WTC11 (cell line): ENCODE measurements around the gene HECTD4. TPM values are rescaled to one million over a fixed set of nuclear protein-coding genes. Genes with fewer than 3 reads are reported as not detected.
"Not testable (repeated sequence)": the region's sequence is repeated elsewhere in the genome, so short reads cannot be mapped to it uniquely, and the experiment has no call there.

Experiments
- ATAC-seq: fragments of 200-7000 bp; cut with Tn5 transposase; 2 replicates; pipeline ENCODE4 v1.10.0; 2021; ENCODE audit warnings: mild to moderate bottlenecking, moderate library complexity
- CTCF ChIA-PET: fragments of 300-600 bp; sonication (Branson Sonifier 250); formaldehyde crosslinking; loops from one replicate; lab custom pipeline; 2021; ENCODE audit warnings: antibody characterized with exemption; lab: Charles Lee
- POLR2A ChIA-PET: fragments of 350-600 bp; sonication (Branson Sonifier 250); formaldehyde crosslinking; loops from one replicate; lab custom pipeline; 2021; ENCODE audit warnings: antibody characterized with exemption; lab: Charles Lee
- DNase-seq: peaks from one replicate; pipeline ENCODE4 v3.0.0; 2021; ENCODE audit warnings: low spot score
- H3K27ac Mint-ChIP-seq: 2 replicates; pipeline ENCODE4 v1.8.0; 2021; ENCODE audit warnings: mixed read lengths
- H3K27me3 Mint-ChIP-seq: 2 replicates; pipeline ENCODE4 v1.8.0; 2021; ENCODE audit warnings: low read depth, mild to moderate bottlenecking, moderate library complexity, mixed read lengths
- H3K36me3 Mint-ChIP-seq: 2 replicates; pipeline ENCODE4 v1.8.0; 2021; ENCODE audit warnings: mixed read lengths
- H3K4me1 Mint-ChIP-seq: 2 replicates; pipeline ENCODE4 v1.8.0; 2022; ENCODE audit warnings: mixed read lengths
- H3K4me3 Mint-ChIP-seq: 2 replicates; pipeline ENCODE4 v1.8.0; 2021; ENCODE audit warnings: mild to moderate bottlenecking, moderate library complexity, mixed read lengths
- H3K9me3 Mint-ChIP-seq: 2 replicates; pipeline ENCODE4 v1.8.0; 2021; ENCODE audit warnings: mixed read lengths
- AFF4 ChIP-seq: sonication (generic); formaldehyde crosslinking; IDR thresholded peaks from 2 replicates; pipeline ENCODE4 v1.8.1; 2023; ENCODE audit warnings: mild to moderate bottlenecking, missing genetic modification reagents, borderline replicate concordance
- ARID4B ChIP-seq: sonication (generic); formaldehyde crosslinking; IDR thresholded peaks from 2 replicates; pipeline ENCODE4 v1.8.0; 2023; ENCODE audit warnings: missing genetic modification reagents, mild to moderate bottlenecking, borderline replicate concordance
- CREM ChIP-seq: sonication (generic); formaldehyde crosslinking; IDR thresholded peaks from 2 replicates; pipeline ENCODE4 v1.8.1; 2022; ENCODE audit warnings: mild to moderate bottlenecking, missing genetic modification reagents, moderate library complexity
- EMX1 ChIP-seq: fragments of 250-450 bp; sonication (Bioruptor Pico); IDR thresholded peaks from 2 replicates; pipeline ENCODE4 v1.8.0; 2021; ENCODE audit warnings: mild to moderate bottlenecking
- ERG ChIP-seq: fragments of 250-450 bp; sonication (Bioruptor Pico); IDR thresholded peaks from 2 replicates; pipeline ENCODE4 v1.8.0; 2021; ENCODE audit warnings: mild to moderate bottlenecking
- GABPB1 ChIP-seq: sonication (generic); formaldehyde crosslinking; IDR thresholded peaks from 2 replicates; pipeline ENCODE4 v1.8.1; 2023; ENCODE audit warnings: mild to moderate bottlenecking, missing genetic modification reagents
- GRHL2 ChIP-seq: fragments of 250-450 bp; sonication (Bioruptor Pico); IDR thresholded peaks from 2 replicates; pipeline ENCODE4 v1.8.0; 2022; ENCODE audit warnings: mild to moderate bottlenecking, moderate library complexity; ENCODE audit not compliant: insufficient replicate concordance, severe bottlenecking
- JAZF1 ChIP-seq: fragments of 250-450 bp; sonication (Bioruptor Pico); IDR thresholded peaks from 2 replicates; pipeline ENCODE4 v1.9.0; 2021; ENCODE audit warnings: moderate library complexity, mild to moderate bottlenecking, inconsistent platforms
- KAT7 ChIP-seq: sonication (generic); formaldehyde crosslinking; IDR thresholded peaks from 2 replicates; pipeline ENCODE4 v1.8.1; 2023; ENCODE audit warnings: missing genetic modification reagents, mild to moderate bottlenecking, borderline replicate concordance
- MYBL2 ChIP-seq: sonication (generic); formaldehyde crosslinking; IDR thresholded peaks from 2 replicates; pipeline ENCODE4 v1.8.1; 2023; ENCODE audit warnings: mild to moderate bottlenecking, moderate library complexity, missing genetic modification reagents
- SMAD3 ChIP-seq: sonication (generic); formaldehyde crosslinking; IDR thresholded peaks from 2 replicates; pipeline ENCODE4 v1.8.0; 2022; ENCODE audit warnings: missing genetic modification reagents, mild to moderate bottlenecking, borderline replicate concordance
- SMAD4 ChIP-seq: sonication (generic); formaldehyde crosslinking; IDR thresholded peaks from 2 replicates; pipeline ENCODE4 v1.8.0; 2022; ENCODE audit warnings: mild to moderate bottlenecking, missing genetic modification reagents
- TEAD1 ChIP-seq: sonication (generic); formaldehyde crosslinking; IDR thresholded peaks from 2 replicates; pipeline ENCODE4 v1.8.0; 2022; ENCODE audit warnings: mild to moderate bottlenecking, missing genetic modification reagents
- USF2 ChIP-seq: sonication (generic); formaldehyde crosslinking; IDR thresholded peaks from 2 replicates; pipeline ENCODE4 v1.8.1; 2023; ENCODE audit warnings: mild to moderate bottlenecking, missing genetic modification reagents, moderate library complexity
- ZBTB43 ChIP-seq: sonication (generic); formaldehyde crosslinking; IDR thresholded peaks from 2 replicates; pipeline ENCODE4 v1.8.1; 2023; ENCODE audit warnings: mild to moderate bottlenecking, missing genetic modification reagents
- ZMAT4 ChIP-seq: fragments of 250-450 bp; sonication (Bioruptor Pico); IDR thresholded peaks from 2 replicates; pipeline ENCODE4 v1.9.0; 2021; ENCODE audit warnings: mild to moderate bottlenecking
- ZNF121 ChIP-seq: sonication (generic); formaldehyde crosslinking; IDR thresholded peaks from 2 replicates; pipeline ENCODE4 v1.8.0; 2023; ENCODE audit warnings: missing genetic modification reagents
- total RNA-seq: library from RNA; stranded (reverse); gene quantifications from 3 replicates; pipeline ENCODE4 v1.2.3, GENCODE V29; 2021

Gene HECTD4
- total RNA-seq, 1 experiment from 2014 or later, result 31.7 TPM

GRCh38 chr12:112226768-112227167 is 155.5 kb downstream of the HECTD4 start:
- POLR2A ChIA-PET, result no interaction called here
- no peak overlapping the region for H3K27ac Mint-ChIP-seq
- no peak for DNase-seq
- H3K4me1 Mint-ChIP-seq, result no peaks in the 10 kb centered on the region
- no peaks in the 10 kb centered on the region for H3K27me3 Mint-ChIP-seq
- ATAC-seq, result no peak
- H3K9me3 Mint-ChIP-seq, result no peaks in the 10 kb centered on the region
- CTCF ChIA-PET, result interaction anchor here (1.0 to 1.2 kb wide), 2 partner anchors 29 to 160 kb away, joined by 3 read pairs; no protein-coding TSS in a partner anchor
- H3K36me3 Mint-ChIP-seq, result peaks cover 20% of the 10 kb centered on the region
- no peak for TF ChIP-seq ZNF121 (CRISPR knock-in tag)
- TF ChIP-seq, all 79 proteins: peak for 0
- H3K4me3 Mint-ChIP-seq, result no peak overlapping the region

GRCh38 chr12:112220628-112221027 is 161.6 kb downstream of the HECTD4 start:
- H3K27me3 Mint-ChIP-seq, CTCF ChIA-PET, H3K4me3 Mint-ChIP-seq, POLR2A ChIA-PET, H3K27ac Mint-ChIP-seq, ATAC-seq, H3K4me1 Mint-ChIP-seq, H3K36me3 Mint-ChIP-seq, DNase-seq, H3K9me3 Mint-ChIP-seq: not testable (repeated sequence)
- peak; percentile 95 for TF ChIP-seq GABPB1 (CRISPR knock-in tag)

GRCh38 chr12:112219195-112219594 is 163.0 kb downstream of the HECTD4 start:
- Mint-ChIP-seq H3K4me1 (no peaks in the 10 kb centered on the region), H3K4me3 (no peak overlapping the region), H3K36me3 (no peaks in the 10 kb centered on the region; the same call in 1 of the 2 replicates), H3K27ac (no peak overlapping the region), H3K9me3 (no peaks in the 10 kb centered on the region), H3K27me3 (no peaks in the 10 kb centered on the region)
- DNase-seq (peak; percentile 23), ATAC-seq (peak; percentile 83)
- ChIA-PET POLR2A (no interaction called here), CTCF (interaction anchor here (0.8 to 3.5 kb wide), 3 partner anchors 21 to 168 kb away, joined by 3 to 17 read pairs (median 3); no protein-coding TSS in a partner anchor)
- TF ChIP-seq CREM (CRISPR knock-in tag) (no peak), MYBL2 (CRISPR knock-in tag) (no peak), ARID4B (no peak), USF2 (no peak), GRHL2 (CRISPR knock-in tag) (no peak), SMAD3 (CRISPR knock-in tag) (no peak)

- H3K4me1 Mint-ChIP-seq, result no peaks in the 10 kb centered on the region
- ATAC-seq (no peak), DNase-seq (no peak)
- no peaks in the 10 kb centered on the region for H3K9me3 Mint-ChIP-seq
- ChIA-PET CTCF (interaction anchor here (1.3 to 3.5 kb wide), 2 partner anchors 20 to 169 kb away, joined by 3 to 17 read pairs; no protein-coding TSS in a partner anchor), POLR2A (no interaction called here)
- no peaks in the 10 kb centered on the region; the same call in 1 of the 2 replicates for H3K36me3 Mint-ChIP-seq
- H3K4me3 Mint-ChIP-seq, result no peak overlapping the region
- H3K27me3 Mint-ChIP-seq, result no peaks in the 10 kb centered on the region
- H3K27ac Mint-ChIP-seq, result no peak overlapping the region
- TF ChIP-seq TEAD1, result no peak
- TF ChIP-seq SMAD4 (CRISPR knock-in tag), result no peak
- no peak for TF ChIP-seq AFF4
- TF ChIP-seq ERG (CRISPR knock-in tag), result no peak
- TF ChIP-seq KAT7 (CRISPR knock-in tag), result no peak
- no peak for TF ChIP-seq ZMAT4 (CRISPR knock-in tag)
- TF ChIP-seq JAZF1, result no peak
- TF ChIP-seq ZBTB43 (CRISPR knock-in tag), result no peak
- TF ChIP-seq EMX1, result no peak
These were observed 164.1 kb downstream of the HECTD4 start for GRCh38 chr12:112218150-112218549.
